Measurements from ENCODE around the gene NDUFA3. TPM values are rescaled to one million over a fixed set of nuclear protein-coding genes. Genes with fewer than 3 reads are reported as not detected.

Gene NDUFA3
- total RNA-seq, 1 donor from 2014 or later: 8.0 TPM

DNA sequence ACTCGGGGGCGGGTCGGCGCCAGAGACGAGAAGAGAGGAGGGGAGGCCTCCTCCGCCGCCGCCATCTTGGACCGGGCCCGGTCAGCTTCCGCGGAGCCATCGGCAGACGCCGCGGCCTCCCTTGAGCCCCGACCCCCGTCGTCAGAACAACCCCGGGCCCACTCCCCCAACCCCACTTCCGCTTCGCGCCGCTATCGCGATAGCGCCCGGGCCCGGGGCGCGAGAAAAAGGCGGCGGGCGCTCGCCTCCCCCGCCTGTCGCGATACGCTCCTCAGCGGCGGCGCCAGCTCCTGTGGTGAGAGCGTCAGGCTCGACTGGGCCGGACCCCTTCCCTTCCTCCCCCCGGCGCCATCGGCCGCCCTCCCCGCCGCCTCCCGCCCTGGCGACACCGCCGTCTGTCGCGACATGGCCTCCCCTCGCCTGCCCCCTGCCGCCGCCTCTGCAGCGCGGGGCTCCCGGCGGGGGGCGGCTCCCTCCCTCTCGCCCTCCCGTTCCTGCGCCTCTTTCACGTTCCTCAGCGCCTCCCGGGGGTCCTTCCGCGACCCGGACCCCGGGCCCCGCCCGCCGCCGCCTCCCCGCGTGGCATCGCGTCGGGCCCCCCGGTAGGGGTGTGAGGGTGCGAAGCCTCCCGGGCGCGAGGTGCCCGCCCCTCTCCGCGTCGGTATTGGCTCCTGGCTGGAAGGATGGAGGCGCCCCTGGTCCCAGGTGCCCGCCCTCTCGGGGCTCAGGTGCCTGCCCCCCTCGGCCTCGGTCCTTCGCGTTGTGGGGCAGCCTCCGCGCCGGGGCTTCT lies 35.2 kb downstream of the NDUFA3 start, which contains the start of gene CNOT3:
Gene CNOT3, plus strand, starts transcription at position 64 of the 790 bp plus-strand sequence. CDS start 5,217 bp downstream, outside the sequence.
- no peak for DNase-seq (ENCODE audit: low read depth)

DNA sequence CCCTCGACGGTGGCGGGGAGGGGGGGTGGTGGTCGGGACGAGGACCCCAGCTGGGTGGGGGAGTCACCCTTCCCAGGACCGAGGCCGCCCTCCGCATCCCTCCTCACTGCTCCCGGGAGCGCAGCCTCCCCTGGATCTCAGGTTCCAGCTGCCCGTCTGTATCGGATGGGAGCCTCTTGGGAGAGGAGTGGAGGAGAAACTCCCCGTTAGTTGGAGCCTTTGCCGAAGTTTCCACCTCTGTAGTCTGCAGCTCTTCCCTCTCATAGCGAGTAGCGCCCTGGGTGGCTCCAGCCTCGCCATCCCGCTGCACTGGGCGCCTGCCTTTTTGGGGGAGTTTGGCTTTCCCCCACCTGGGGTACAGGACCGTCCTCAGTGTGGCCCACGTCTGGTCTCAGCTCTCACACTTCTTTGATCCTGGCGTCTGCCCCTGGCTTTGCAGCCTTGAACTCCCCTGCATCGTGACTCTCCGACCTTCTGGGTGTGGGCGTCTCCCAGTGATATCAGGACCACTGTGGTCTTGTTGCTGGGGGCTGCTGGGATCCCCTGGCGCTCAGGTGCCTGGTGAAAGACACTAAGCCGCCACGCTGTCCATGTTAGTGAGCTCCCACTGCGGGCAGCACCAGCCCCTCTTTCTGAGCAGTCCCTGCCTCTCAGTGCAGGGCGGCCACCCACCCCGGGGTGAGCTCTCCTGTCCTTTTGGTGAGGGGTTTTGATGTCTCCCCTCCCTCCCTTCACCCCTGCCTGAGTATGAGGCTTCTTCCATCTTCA lies 36.0 kb downstream of the NDUFA3 start:
- DNase-seq (ENCODE audit: low read depth): no peak

DNA sequence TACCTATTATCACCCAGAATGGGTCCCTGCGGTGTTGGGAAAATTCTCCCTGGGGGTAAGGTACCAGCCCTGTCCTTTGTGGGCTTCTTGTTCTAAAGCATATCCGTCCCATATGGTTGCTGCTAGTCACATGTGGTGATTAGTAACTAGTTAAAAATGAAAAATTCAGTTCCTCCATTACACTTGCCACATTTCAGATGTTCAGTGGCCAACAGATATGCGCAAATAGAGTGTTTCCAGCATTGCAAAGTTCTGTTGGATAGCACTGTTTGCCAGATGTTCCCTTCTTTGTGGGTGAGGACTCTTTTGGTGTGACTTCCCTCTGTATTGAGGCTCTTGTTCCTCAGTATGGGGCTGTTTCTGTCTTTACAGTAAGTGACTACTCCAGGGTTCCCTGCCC lies 38.7 kb downstream of the NDUFA3 start:
- no peak for DNase-seq (ENCODE audit: low read depth)

DNA sequence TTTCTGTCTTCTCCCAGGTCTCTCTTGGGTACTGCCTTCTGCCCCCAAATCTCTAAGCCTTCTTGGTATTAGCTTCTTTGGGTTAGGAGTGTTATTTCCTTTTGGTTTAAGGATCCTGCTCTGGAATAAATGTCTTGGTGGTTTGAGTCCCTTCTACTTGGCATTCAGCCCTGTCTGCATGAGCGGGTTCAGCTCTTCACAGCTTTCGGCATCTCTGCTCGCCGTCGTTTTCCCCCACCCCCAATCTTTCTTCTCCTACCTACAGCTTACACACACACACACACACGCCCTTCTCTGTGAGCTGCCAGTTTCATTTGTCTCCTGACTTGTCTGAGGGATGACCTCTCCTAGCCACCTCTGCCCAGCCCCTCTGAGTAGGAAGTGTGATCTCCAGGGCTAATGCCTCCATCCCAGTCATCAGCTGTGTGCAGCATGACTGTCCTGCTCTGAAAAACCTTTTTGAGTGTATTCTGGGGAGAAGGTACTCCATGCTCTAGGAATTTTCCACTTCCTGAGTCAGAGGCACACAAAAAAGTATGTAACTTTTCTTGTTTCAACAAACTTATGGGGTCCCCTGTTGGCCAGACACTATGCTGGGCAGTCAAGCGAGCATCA lies 39.6 kb downstream of the NDUFA3 start:
- no peak for DNase-seq (ENCODE audit: low read depth)

DNA sequence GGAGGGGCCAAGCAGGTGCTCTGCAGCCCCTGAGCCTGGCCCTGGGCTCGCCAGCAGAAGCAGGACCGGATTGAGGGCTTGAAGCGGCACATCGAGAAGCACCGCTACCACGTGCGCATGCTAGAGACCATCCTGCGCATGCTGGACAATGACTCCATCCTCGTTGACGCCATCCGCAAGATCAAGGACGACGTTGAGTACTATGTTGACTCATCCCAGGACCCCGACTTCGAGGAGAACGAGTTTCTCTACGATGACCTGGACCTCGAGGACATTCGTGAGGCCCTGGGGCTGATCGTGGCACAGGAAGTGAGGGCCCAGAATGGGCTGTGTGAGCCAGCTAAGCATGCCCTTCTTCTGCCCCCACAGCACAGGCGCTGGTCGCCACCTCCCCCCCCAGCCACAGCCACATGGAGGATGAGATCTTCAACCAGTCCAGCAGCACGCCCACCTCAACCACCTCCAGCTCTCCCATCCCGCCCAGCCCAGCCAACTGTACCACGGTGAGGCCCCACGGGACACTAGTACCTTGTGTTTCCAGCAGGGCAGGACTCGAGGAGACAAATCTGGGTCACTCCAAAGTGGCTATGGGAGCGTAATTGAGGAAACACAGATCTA lies 43.0 kb downstream of the NDUFA3 start:
- no peak for DNase-seq (ENCODE audit: low read depth)

DNA sequence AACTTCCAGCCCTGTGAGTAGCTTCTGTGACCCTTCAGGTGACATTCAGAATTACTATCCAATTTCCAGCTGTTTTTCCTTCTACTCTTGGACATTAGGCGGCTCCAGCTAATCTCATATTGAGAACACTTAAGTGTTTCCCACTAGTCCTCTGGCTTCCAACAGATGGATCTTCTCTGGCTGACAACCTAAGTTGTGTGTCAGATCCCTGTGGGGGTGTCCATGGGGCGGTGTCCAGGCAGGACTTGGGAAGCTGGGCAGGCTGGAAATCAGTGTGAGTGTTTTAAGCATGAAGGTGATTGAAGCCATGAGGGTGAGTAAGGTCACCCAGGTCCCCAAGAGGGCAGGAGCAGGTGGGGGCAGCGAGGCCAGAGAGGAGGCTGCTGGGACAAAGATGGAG lies 45.0 kb downstream of the NDUFA3 start:
- DNase-seq (ENCODE audit: low read depth): no peak

DNA sequence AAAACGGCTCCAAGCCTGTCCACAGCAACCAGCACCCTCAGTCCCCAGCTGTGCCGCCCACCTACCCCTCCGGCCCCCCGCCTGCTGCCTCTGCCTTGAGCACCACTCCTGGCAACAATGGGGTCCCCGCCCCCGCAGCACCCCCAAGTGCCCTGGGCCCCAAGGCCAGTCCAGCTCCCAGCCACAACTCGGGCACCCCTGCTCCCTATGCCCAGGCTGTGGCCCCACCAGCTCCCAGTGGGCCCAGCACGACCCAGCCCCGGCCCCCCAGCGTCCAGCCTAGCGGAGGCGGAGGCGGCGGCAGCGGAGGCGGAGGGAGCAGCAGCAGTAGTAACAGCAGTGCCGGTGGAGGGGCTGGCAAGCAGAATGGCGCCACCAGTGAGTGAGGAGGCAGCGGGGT lies 45.5 kb downstream of the NDUFA3 start:
- no peak for DNase-seq (ENCODE audit: low read depth)

DNA sequence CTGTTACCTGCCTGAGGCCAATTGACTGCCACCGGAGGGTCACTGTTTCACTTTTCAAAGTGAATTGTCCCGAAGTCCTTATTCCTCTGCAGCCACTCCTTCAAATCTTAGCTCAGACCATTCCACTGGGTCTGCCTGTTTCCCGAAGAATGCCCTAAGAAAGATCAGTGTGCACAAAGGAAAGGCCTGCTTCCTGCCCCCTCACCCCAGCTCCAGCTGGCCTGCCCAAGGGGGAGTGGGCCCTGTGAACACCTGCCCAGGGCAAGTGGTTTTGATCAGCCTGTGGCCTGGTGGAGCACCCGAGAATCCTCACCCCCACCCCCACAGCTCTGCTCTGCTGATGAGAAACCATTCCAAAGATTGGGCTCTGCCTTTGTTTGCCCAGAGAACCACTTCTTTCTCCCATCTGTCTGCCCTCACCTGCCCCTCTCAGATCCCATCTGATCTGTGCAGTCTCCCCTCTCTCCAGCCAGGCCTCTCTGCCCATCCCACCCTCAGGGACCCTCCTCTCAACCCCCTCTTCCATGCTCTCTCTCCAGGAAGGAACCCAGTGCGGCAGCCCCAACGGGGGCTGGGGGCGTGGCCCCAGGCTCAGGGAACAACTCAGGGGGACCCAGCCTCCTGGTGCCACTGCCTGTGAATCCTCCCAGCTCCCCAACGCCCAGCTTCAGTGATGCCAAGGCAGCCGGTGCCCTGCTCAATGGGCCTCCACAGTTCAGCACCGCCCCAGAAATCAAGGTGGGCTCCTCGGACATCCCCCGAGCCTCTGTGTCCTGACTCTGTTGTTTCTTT lies 46.6 kb downstream of the NDUFA3 start:
- DNase-seq (ENCODE audit: low read depth): no peak

DNA sequence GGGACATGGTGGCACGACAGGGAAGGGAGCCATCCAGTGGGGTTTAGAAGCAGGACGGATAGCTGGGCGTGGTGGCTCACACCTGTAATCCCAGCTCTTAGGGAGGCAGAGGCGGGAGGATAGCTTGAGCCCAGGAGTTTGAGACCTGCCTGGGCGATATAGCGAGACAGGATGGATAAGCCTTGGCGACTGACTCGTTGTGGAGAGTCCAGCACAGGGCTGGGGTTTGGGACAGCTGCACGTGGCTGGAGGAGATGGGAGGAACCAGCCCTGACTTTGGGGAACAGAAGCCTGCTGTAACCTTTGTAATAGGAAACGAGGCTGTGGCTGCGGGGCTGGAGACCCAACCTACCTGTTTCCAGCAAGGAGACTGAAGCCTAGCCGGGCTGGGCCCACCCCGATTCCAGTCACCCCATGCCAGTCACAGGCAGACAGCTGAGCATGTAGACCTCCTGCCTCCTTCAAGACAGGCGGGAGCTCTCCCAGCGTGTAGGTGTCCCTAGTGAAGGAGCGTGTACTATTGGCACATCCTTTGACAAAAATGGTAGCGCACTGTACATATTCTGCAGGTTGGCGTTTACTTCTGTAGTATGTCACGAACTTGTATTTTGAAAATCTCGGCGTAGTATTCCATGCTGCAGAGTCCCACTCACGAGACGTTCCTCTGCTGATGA lies 48.8 kb downstream of the NDUFA3 start:
- no peak for DNase-seq (ENCODE audit: low read depth)

DNA sequence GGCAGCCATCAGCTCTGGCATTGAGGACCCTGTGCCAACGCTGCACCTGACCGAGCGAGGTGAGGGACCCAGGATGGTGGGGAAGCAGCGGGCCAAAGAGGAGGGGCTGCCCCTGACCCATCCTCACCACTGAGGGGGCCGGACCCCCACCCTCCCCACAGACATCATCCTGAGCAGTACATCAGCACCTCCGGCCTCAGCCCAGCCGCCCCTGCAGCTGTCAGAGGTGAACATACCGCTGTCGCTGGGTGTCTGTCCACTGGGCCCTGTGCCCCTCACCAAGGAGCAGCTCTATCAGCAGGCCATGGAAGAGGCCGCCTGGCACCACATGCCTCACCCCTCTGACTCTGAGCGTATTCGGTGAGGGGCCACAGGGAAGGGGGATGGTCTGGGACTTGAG lies 49.6 kb downstream of the NDUFA3 start:
- no peak for DNase-seq (ENCODE audit: low read depth)

DNA sequence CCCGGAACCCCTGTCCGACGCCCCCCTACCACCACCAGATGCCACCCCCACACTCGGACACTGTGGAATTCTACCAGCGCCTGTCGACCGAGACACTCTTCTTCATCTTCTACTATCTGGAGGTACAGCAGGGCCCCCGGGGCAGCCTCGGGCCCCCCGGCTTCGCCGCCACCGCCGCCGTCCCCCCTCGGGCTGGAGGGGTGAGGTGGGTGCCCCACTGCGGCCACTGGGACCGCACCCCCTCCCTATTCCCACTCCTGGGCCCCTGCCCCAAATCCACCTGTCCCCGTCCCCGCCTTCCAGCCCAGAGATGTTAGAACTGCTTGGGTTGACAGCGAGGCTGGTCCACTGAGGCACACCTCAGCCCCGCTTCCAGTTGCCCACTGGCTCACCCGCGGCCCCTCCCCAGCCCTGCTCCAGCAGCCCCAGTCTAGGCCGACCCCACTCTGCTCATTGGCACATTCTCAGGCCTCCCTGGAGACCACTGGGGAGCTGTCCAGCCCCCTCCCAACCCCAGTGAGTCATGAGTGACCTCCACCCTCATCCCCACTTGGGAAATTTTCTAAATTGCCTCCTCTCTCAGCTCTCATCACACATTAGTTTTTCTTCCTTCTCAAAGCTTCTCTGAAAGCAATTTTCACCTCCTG lies 50.3 kb downstream of the NDUFA3 start:
- no peak for DNase-seq (ENCODE audit: low read depth)

DNA sequence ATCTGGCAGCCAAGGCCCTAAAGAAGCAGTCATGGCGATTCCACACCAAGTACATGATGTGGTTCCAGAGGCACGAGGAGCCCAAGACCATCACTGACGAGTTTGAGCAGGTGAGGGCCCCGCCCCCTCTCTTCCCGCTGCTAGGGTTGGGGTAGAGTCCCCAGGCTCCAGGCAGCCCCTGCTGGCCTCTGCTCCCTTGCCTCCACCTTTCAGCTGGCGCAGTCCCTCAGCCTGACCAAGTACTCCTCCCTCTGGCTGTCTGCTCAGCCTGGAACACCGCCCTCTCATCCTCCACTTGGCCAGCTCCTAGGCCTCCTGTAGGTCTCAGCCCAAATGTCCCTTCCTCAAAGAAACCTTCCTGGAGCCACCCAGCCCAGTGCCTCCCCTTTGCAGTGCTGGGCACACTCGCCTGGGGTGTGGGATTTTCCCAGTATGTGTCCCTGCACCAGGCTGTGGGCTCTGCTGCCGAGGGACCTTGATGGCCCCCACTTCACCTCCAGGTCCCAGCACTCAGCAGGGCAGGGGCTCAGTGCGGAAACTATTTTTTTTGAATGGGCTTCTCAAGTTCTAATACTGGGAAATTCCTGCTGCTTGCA lies 51.2 kb downstream of the NDUFA3 start:
- DNase-seq (ENCODE audit: low read depth): no peak

DNA sequence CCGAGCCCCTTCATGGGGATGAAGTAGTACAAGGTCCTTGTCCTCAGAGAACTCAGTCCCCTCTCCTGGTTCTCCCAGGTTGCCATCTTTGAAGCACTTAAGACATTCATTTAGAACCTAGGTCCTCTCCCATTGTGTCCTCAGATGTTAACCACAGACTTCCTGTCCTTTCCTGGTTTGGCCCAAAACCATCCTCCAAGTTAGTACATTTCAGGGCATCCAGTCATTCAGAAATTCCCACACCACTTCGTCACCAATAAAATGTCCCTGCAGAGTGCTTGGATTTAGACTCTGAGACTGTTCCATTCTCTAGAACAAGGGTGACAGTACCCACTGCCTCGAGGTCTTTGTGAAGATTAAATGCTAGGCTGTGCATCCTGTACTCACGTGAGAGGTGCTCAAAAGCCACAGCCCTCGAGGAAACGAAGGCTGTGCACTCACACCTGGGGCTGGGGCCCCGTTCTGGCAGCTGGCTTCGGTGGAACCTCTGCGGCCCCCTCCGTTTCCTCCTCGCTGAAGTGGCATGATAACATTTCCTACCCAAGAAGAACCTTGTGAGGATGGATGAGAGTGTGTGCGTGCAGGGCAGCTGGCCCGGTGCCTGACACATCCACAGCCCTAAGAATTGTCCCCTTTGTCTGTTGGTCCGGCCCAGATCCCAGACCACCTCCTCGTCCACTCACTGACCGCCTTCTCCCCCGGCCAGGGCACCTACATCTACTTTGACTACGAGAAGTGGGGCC lies 52.1 kb downstream of the NDUFA3 start:
- no peak for DNase-seq (ENCODE audit: low read depth)

DNA sequence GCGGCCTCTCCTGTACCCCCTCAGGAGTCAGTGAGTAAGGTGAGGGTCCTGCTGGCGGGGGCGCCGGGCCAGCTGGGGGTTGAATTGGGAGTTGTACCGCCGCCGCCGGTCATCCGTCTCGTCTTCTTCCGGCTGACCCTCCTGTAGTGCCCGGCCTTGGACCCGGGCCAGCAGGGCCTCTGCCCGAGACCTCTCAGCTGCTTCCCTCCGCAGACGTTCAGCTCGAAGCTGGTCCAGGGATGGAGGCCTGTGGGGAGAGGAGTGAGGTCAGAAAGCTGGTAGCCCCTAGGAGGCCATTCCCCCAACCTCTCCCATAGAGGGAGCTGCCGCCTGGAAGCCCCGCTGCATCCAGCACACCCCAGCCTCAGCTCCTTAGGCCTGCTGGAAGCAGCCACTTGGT lies 53.0 kb downstream of the NDUFA3 start:
- no peak for DNase-seq (ENCODE audit: low read depth)

DNA sequence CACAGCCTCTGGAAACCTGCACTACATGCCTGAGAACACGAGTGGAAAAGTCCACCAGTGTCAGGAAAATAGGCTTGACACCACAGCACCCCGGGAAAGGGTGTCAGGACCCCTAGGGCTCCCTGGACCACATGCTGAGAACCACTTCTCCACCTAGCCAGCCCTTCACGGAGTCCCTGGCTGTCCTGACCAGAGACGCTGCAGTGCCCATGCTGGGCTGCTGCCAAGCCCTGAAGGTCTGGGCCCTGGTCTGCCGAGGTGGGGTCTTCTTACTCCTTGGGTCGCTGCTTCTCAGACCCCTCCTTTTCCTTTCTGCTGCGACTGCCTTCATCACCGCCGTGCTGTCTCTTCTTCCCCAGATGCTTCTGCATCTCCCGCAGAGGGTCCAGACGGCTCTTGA lies 53.8 kb downstream of the NDUFA3 start:
- DNase-seq (ENCODE audit: low read depth): no peak

DNA sequence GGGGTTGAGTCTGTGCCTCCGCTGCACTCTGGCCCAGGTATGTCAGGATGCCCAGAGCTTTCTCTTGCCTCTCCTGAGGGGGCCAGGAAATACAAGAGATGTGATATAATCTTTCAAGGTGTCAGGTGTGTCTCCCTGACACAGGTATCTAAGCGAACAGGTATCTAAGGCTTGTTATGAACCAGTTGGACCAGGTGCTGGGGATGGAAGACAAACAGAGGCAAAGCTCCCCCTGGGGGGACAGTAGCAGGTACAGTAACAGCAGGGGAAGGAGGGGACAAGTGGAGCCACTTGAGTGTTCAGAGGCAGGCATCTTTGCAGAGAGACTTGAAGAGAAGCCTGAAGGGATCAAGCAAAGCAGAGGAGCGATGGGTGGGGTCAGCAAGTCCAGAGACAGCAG lies 54.3 kb downstream of the NDUFA3 start:
- DNase-seq (ENCODE audit: low read depth): no peak
